SU-DHL-6 (cell line): Measurements from ENCODE around the gene CADM2.

Experiments
- H2AFZ ChIP-seq: fragments of 200-600 bp; sonication (generic); 2 replicates; pipeline ENCODE4 v1.6.1; 2014; ENCODE audit warnings: low read depth, mild to moderate bottlenecking, moderate library complexity, mixed read lengths, antibody characterized with exemption, low read length; ENCODE audit not compliant: severe bottlenecking
- H3F3A ChIP-seq: fragments of 200-600 bp; shearing (Covaris generic); 2 replicates; pipeline ENCODE4 v1.6.0; 2016; ENCODE audit warnings: antibody characterized with exemption, mild to moderate bottlenecking; ENCODE audit not compliant: insufficient read depth
- H3K27ac ChIP-seq: fragments of 200-600 bp; sonication (generic); 2 replicates; pipeline ENCODE4 v1.5.1; 2016; ENCODE audit warnings: low read depth, mild to moderate bottlenecking, low read length, moderate library complexity, mixed read lengths
- H3K27me3 ChIP-seq: fragments of 200-600 bp; sonication (generic), shearing (Covaris generic); 2 replicates; pipeline ENCODE4 v1.6.0; 2014; ENCODE audit warnings: mild to moderate bottlenecking, low read length
- H3K36me3 ChIP-seq: fragments of 200-600 bp; sonication (generic); 2 replicates; pipeline ENCODE4 v1.6.1; 2014; ENCODE audit warnings: mild to moderate bottlenecking, low read length, mixed read lengths
- H3K4me2 ChIP-seq: fragments of 300-600, 200-600 bp; shearing (Covaris generic), sonication (generic); 2 replicates; pipeline ENCODE4 v1.6.0; 2014; ENCODE audit warnings: low read length, low read depth, mild to moderate bottlenecking; ENCODE audit not compliant: poor library complexity, severe bottlenecking
- H3K4me3 ChIP-seq: fragments of 200-600 bp; sonication (generic); 2 replicates; pipeline ENCODE4 v1.5.1; 2014; ENCODE audit warnings: antibody characterized with exemption, low read length, mild to moderate bottlenecking, mixed read lengths; ENCODE audit not compliant: insufficient read depth, poor library complexity, severe bottlenecking
- H3K79me2 ChIP-seq: fragments of 200-600 bp; sonication (generic); 2 replicates; pipeline ENCODE4 v1.6.1; 2014; ENCODE audit warnings: mild to moderate bottlenecking, low read length, moderate library complexity; ENCODE audit not compliant: insufficient read depth
- H3K9ac ChIP-seq: fragments of 200-600 bp; sonication (generic); 2 replicates; pipeline ENCODE4 v1.7.0; 2014; ENCODE audit warnings: mild to moderate bottlenecking, low read length
- H3K9me2 ChIP-seq: fragments of 200-600 bp; sonication (generic); replicated peaks from 2 replicates; pipeline ENCODE4 v1.6.1; 2014; ENCODE audit warnings: low read length; ENCODE audit not compliant: insufficient read depth
- H3K9me3 ChIP-seq: fragments of 200-600 bp; sonication (generic); 2 replicates; pipeline ENCODE4 v1.6.1; 2014; ENCODE audit warnings: low read length, mixed read lengths; ENCODE audit not compliant: insufficient read depth
- H4K20me1 ChIP-seq: fragments of 200-600 bp; sonication (generic); 2 replicates; pipeline ENCODE4 v1.6.1; 2014; ENCODE audit warnings: low read depth, mild to moderate bottlenecking, antibody characterized with exemption, low read length, moderate library complexity, mixed read lengths
- EZH2phosphoT487 ChIP-seq: fragments of 200-600 bp; sonication (generic), shearing (Covaris generic); conservative IDR thresholded peaks from 2 replicates; pipeline ENCODE4 v1.6.1; 2018; ENCODE audit warnings: mild to moderate bottlenecking, antibody characterized with exemption, low read length, moderate library complexity, mixed read lengths
- TF ChIP-seq, protein P1 (sequence below): fragments of 200-600 bp; sonication (generic); IDR thresholded peaks from one replicate; pipeline ENCODE4 v1.5.1; 2017; ENCODE audit warnings: antibody characterized with exemption, mild to moderate bottlenecking, low read length, moderate library complexity; ENCODE audit not compliant: insufficient read depth, poor library complexity, severe bottlenecking

CADM2 gene

DNA sequence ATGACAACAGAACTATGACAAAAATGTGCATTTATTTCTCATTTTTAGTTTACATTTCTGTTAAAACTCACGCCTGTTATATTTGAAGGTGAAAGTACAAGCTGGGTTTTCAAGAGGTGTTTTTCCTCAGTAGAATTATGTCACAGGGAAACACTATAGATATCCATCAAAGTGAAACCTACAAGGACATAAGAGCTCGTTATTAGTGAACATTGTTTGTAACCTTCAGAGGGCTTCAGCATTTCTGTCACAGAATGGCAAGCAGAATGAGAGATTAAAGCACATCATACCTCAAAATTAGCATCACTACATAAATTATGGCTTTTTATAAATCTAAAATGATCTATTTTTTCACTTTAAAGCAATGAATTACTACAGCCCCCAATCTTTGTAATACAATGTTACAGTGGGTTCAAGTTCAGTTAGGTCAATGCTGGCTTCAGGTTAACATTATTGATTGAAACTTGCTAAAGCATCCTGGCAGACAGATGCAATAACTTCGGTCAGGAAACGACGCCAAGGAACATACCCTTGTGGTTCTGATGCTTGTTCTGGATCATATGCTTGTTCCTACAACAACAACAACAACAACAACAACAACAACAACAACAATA, 405.6 kb downstream of the CADM2 start:
- Histone ChIP-seq H3K4me3 (no peak overlapping the region), H3K9me3 (no peaks in the 10 kb centered on the region), H3K27ac (no peak overlapping the region), H3K9me2 (no peaks in the 10 kb centered on the region), H4K20me1 (no peaks in the 10 kb centered on the region), H2AFZ (no peak overlapping the region), H3K9ac (no peak overlapping the region), H3F3A (no peaks in the 10 kb centered on the region; the same call in 1 of the 2 replicates), H3K27me3 (no peaks in the 10 kb centered on the region), H3K4me2 (no peak overlapping the region), H3K79me2 (no peaks in the 10 kb centered on the region), H3K36me3 (no peaks in the 10 kb centered on the region)
- no peak for TF ChIP-seq EZH2phosphoT487
- TF ChIP-seq, protein P1, sequence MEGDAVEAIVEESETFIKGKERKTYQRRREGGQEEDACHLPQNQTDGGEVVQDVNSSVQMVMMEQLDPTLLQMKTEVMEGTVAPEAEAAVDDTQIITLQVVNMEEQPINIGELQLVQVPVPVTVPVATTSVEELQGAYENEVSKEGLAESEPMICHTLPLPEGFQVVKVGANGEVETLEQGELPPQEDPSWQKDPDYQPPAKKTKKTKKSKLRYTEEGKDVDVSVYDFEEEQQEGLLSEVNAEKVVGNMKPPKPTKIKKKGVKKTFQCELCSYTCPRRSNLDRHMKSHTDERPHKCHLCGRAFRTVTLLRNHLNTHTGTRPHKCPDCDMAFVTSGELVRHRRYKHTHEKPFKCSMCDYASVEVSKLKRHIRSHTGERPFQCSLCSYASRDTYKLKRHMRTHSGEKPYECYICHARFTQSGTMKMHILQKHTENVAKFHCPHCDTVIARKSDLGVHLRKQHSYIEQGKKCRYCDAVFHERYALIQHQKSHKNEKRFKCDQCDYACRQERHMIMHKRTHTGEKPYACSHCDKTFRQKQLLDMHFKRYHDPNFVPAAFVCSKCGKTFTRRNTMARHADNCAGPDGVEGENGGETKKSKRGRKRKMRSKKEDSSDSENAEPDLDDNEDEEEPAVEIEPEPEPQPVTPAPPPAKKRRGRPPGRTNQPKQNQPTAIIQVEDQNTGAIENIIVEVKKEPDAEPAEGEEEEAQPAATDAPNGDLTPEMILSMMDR = no peak

DNA sequence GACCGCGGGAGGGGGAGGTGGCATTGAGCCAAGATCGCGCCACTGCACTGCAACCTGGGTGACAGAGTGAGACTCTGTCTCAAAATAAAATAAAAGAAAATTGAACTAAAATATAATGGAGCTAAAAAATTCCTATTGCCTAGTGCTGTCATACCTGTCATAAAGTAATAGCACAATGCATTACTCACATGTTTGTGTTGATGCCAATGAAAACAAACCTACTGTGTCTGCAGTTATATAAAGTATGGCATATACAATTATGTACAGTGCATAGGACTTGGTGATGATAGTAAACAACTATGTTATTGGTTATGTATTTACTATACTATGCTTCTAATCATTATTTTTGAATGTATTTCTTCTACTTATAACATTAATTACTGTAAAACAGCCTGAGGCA, 411.6 kb downstream of the CADM2 start:
- no peaks in the 10 kb centered on the region for H3K36me3 ChIP-seq
- H3K27me3 ChIP-seq = no peaks in the 10 kb centered on the region
- no peak overlapping the region for H3K4me3 ChIP-seq
- no peaks in the 10 kb centered on the region for H3K9me2 ChIP-seq
- no peak overlapping the region for H3K9ac ChIP-seq
- H3K79me2 ChIP-seq = no peaks in the 10 kb centered on the region
- TF ChIP-seq, protein P1 = no peak
- TF ChIP-seq EZH2phosphoT487 = no peak
- H2AFZ ChIP-seq = peak overlapping the region; percentile 48
- H3F3A ChIP-seq = no peaks in the 10 kb centered on the region
- H3K27ac ChIP-seq = no peak overlapping the region
- H4K20me1 ChIP-seq = no peaks in the 10 kb centered on the region
- no peaks in the 10 kb centered on the region for H3K9me3 ChIP-seq
- no peak overlapping the region for H3K4me2 ChIP-seq

DNA sequence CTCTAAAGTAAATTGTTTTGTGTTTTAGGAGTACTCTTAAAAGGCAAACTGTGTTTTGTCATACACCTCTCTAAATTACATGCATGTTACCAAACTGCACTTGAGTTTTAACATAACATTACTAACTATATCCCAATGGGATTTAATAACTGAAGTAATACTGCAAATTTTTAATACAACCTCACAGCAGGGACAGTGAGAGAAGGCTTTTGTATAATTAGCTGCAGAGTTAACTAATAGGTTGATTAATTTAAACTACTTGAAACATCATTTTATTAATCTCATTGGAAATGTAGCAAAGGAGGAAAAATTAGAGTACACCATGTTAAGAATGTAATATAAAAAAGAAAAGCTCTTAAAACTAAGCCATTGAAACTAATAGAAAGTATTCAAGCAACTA, 417.3 kb downstream of the CADM2 start:
- TF ChIP-seq, protein P1 = no peak
- TF ChIP-seq EZH2phosphoT487 = no peak
- Histone ChIP-seq H3K27me3 (no peaks in the 10 kb centered on the region), H3K4me3 (no peak overlapping the region), H3K4me2 (no peak overlapping the region), H3K27ac (no peak overlapping the region), H3K9me2 (no peaks in the 10 kb centered on the region), H3K9me3 (no peaks in the 10 kb centered on the region), H3F3A (no peaks in the 10 kb centered on the region), H3K9ac (no peak overlapping the region), H3K36me3 (no peaks in the 10 kb centered on the region), H3K79me2 (no peaks in the 10 kb centered on the region), H2AFZ (no peak overlapping the region), H4K20me1 (no peaks in the 10 kb centered on the region)
